ENCODE results near the gene PSMF1. TPM values are rescaled to one million over a fixed set of nuclear protein-coding genes. Genes with fewer than 3 reads are reported as not detected.
A peak's percentile ranks its signal among the peaks of the same experiment; 100 is the strongest.

PSMF1 gene
- total RNA-seq, 1 experiment from 2014 or later, result 102 TPM

- DNase-seq (ENCODE audit: low read depth), result no peak
These were observed 45.3 kb downstream of the PSMF1 start for GRCh38 chr20:1163653-1164052.

- DNase-seq (ENCODE audit: low read depth), result no peak
These were observed 46.5 kb downstream of the PSMF1 start for GRCh38 chr20:1164871-1165270.

- no peak for DNase-seq (ENCODE audit: low read depth)
These were observed 47.1 kb downstream of the PSMF1 start for GRCh38 chr20:1165521-1165920.

GRCh38 chr20:1165941-1166340 lies 47.5 kb downstream of the PSMF1 start:
- no peak for DNase-seq (ENCODE audit: low read depth)

GRCh38 chr20:1166948-1167720 lies 48.7 kb downstream of the PSMF1 start:
- no peak for DNase-seq (ENCODE audit: low read depth)

GRCh38 chr20:1169224-1169623 lies 50.8 kb downstream of the PSMF1 start:
- no peak for DNase-seq (ENCODE audit: low read depth)

- peak; percentile 34 for DNase-seq (ENCODE audit: low read depth)
These were observed 53.2 kb downstream of the PSMF1 start for GRCh38 chr20:1171461-1172093.

- DNase-seq (ENCODE audit: low read depth), result no peak
These were observed 55.3 kb downstream of the PSMF1 start for GRCh38 chr20:1173698-1174097.

GRCh38 chr20:1174787-1175186 lies 56.4 kb downstream of the PSMF1 start:
- DNase-seq (ENCODE audit: low read depth), result no peak

- peak; percentile 13 for DNase-seq (ENCODE audit: low read depth)
These were observed 59.3 kb downstream of the PSMF1 start for GRCh38 chr20:1177680-1178079.

- DNase-seq (ENCODE audit: low read depth), result no peak
These were observed 59.7 kb downstream of the PSMF1 start for GRCh38 chr20:1178103-1178502.

- DNase-seq (ENCODE audit: low read depth), result no peak
These were observed 60.2 kb downstream of the PSMF1 start for GRCh38 chr20:1178623-1179022.

GRCh38 chr20:1180949-1181348 lies 62.5 kb downstream of the PSMF1 start:
- DNase-seq (ENCODE audit: low read depth), result no peak

- no peak for DNase-seq (ENCODE audit: low read depth)
These were observed 63.7 kb downstream of the PSMF1 start for GRCh38 chr20:1182106-1182505.

- no peak for DNase-seq (ENCODE audit: low read depth)
These were observed 64.8 kb downstream of the PSMF1 start for GRCh38 chr20:1183153-1183552.

GRCh38 chr20:1184260-1184637 lies 65.8 kb downstream of the PSMF1 start:
- no peak for DNase-seq (ENCODE audit: low read depth)

GRCh38 chr20:1184638-1185315 lies 66.4 kb downstream of the PSMF1 start, which contains the start of gene TMEM74B:
TMEM74B (minus strand) TSS chr20:1184981; CDS start chr20:1183801, 1,180 bp downstream.
- DNase-seq (ENCODE audit: low read depth), result no peak

- peak; percentile 16 for DNase-seq (ENCODE audit: low read depth)
These were observed 66.9 kb downstream of the PSMF1 start for GRCh38 chr20:1185316-1185741.

GRCh38 chr20:1185790-1186334 lies 67.5 kb downstream of the PSMF1 start:
- peak; percentile 73 for DNase-seq (ENCODE audit: low read depth)

- no peak for DNase-seq (ENCODE audit: low read depth)
These were observed 68.1 kb downstream of the PSMF1 start for GRCh38 chr20:1186367-1186991.

GRCh38 chr20:1187605-1188171 lies 69.3 kb downstream of the PSMF1 start:
- DNase-seq (ENCODE audit: low read depth), result no peak

- no peak for DNase-seq (ENCODE audit: low read depth)
These were observed 69.9 kb downstream of the PSMF1 start for GRCh38 chr20:1188347-1188746.
